GM12878 (cell line): ENCODE measurements around the gene ZNF106.

Experiments used
- JUNB ChIP-seq: IDR thresholded peaks from 2 replicates; pipeline ENCODE4 v1.6.1; 2016; ENCODE audit warnings: antibody characterized with exemption, mild to moderate bottlenecking
- JUND ChIP-seq: IDR thresholded peaks from 2 replicates; pipeline ENCODE4 v1.6.1; 2012; ENCODE audit warnings: low read depth, mild to moderate bottlenecking, low read length, improper control_type of control experiment, moderate library complexity
- MTA3 ChIP-seq: IDR thresholded peaks from 2 replicates; pipeline ENCODE4 v1.6.1; 2012; ENCODE audit warnings: low read length, inconsistent platforms, borderline replicate concordance
- NFIC ChIP-seq: IDR thresholded peaks from 2 replicates; pipeline ENCODE4 v1.6.1; 2012; ENCODE audit warnings: low read depth, mild to moderate bottlenecking, inconsistent platforms, low read length, moderate library complexity
- NFXL1 ChIP-seq: fragments of 450-650 bp; IDR thresholded peaks from 2 replicates; pipeline ENCODE4 v1.6.1; 2017; ENCODE audit warnings: antibody characterized with exemption, mild to moderate bottlenecking, borderline replicate concordance
- NR2C2 ChIP-seq: IDR thresholded peaks from 2 replicates; pipeline ENCODE4 v1.6.1; 2011; ENCODE audit warnings: borderline replicate concordance, low read depth; ENCODE audit not compliant: control insufficient read depth, insufficient read length
- RCOR1 ChIP-seq: conservative IDR thresholded peaks from 2 replicates; pipeline ENCODE4 v1.6.1; 2012; ENCODE audit warnings: low read depth, low read length, improper control_type of control experiment
- SP1 ChIP-seq: IDR thresholded peaks from one replicate; pipeline ENCODE4 v1.6.1; 2011; ENCODE audit warnings: low read depth, low read length
- ZNF217 ChIP-seq: fragments of 450-650 bp; IDR thresholded peaks from 2 replicates; pipeline ENCODE4 v1.6.1; 2017; ENCODE audit warnings: antibody characterized with exemption, mild to moderate bottlenecking
- ZNF384 ChIP-seq: IDR thresholded peaks from 2 replicates; pipeline ENCODE4 v1.6.1; 2012; ENCODE audit warnings: low read depth, mild to moderate bottlenecking, low read length, improper control_type of control experiment, borderline replicate concordance
- TF ChIP-seq, protein P1 (sequence below), 3 experiments: IDR thresholded peaks in 2 of 3; conservative IDR thresholded peaks in 1 of 3; 2 replicates each; pipeline ENCODE4 v1.5.1; 2011; ENCODE audit warnings: low read depth in 3 of 3, low read length in 3 of 3, mild to moderate bottlenecking in 3 of 3, control low read depth in 2 of 3, moderate library complexity in 2 of 3, inconsistent platforms in 1 of 3, mixed read lengths in 1 of 3; ENCODE audit not compliant: control insufficient read depth in 2 of 3, insufficient read depth in 1 of 3; ENCODE audit errors: extremely low read depth in 1 of 3
- TF ChIP-seq, protein P2 (sequence below): fragments of 450-650 bp; IDR thresholded peaks from 2 replicates; pipeline ENCODE4 v1.6.1; 2014; ENCODE audit warnings: mild to moderate bottlenecking
- TF ChIP-seq, protein P3 (sequence below): fragments of 450-650 bp; IDR thresholded peaks from 2 replicates; pipeline ENCODE4 v1.6.1; 2017; ENCODE audit warnings: mild to moderate bottlenecking

DNA sequence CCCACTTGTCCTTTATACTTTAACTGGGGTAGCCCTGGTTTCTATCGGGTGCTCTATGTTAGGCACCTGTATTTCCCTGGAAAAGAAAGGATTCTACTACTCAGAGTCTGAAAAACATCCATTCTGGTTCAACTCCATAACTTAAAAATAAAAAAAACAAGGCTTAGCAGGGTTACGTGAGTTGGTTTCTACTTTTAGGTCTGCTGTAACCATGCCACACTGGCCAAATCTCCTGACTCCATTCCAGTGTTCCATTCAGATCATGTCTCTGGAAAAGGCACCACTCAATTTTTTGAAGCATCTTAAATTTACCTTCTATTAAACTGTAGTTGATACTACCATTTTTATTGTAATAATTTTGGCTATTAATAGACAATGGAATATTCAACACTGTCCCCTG lies 69.6 kb downstream of the ZNF106 start:
- no peak for TF ChIP-seq RCOR1
- TF ChIP-seq MTA3 = no peak
- TF ChIP-seq ZNF384 = no peak
- TF ChIP-seq, protein P1, sequence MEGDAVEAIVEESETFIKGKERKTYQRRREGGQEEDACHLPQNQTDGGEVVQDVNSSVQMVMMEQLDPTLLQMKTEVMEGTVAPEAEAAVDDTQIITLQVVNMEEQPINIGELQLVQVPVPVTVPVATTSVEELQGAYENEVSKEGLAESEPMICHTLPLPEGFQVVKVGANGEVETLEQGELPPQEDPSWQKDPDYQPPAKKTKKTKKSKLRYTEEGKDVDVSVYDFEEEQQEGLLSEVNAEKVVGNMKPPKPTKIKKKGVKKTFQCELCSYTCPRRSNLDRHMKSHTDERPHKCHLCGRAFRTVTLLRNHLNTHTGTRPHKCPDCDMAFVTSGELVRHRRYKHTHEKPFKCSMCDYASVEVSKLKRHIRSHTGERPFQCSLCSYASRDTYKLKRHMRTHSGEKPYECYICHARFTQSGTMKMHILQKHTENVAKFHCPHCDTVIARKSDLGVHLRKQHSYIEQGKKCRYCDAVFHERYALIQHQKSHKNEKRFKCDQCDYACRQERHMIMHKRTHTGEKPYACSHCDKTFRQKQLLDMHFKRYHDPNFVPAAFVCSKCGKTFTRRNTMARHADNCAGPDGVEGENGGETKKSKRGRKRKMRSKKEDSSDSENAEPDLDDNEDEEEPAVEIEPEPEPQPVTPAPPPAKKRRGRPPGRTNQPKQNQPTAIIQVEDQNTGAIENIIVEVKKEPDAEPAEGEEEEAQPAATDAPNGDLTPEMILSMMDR (IDR thresholded peaks at IDR 0.05 in 2 of 3, conservative IDR thresholded peaks at IDR 0.05 in 1 of 3; ENCODE audit: control insufficient read depth in 2 of 3, extremely low read depth in 1 of 3, insufficient read depth in 1 of 3, low read depth in 3 of 3, low read length in 3 of 3) = no peak
- TF ChIP-seq ZNF217 = no peak
- no peak for TF ChIP-seq SP1
- no peak for TF ChIP-seq JUNB
- no peak for TF ChIP-seq NFXL1
- no peak for TF ChIP-seq NFIC
- TF ChIP-seq, protein P2, sequence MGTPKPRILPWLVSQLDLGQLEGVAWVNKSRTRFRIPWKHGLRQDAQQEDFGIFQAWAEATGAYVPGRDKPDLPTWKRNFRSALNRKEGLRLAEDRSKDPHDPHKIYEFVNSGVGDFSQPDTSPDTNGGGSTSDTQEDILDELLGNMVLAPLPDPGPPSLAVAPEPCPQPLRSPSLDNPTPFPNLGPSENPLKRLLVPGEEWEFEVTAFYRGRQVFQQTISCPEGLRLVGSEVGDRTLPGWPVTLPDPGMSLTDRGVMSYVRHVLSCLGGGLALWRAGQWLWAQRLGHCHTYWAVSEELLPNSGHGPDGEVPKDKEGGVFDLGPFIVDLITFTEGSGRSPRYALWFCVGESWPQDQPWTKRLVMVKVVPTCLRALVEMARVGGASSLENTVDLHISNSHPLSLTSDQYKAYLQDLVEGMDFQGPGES = no peak
- TF ChIP-seq JUND = no peak
- TF ChIP-seq, protein P3, sequence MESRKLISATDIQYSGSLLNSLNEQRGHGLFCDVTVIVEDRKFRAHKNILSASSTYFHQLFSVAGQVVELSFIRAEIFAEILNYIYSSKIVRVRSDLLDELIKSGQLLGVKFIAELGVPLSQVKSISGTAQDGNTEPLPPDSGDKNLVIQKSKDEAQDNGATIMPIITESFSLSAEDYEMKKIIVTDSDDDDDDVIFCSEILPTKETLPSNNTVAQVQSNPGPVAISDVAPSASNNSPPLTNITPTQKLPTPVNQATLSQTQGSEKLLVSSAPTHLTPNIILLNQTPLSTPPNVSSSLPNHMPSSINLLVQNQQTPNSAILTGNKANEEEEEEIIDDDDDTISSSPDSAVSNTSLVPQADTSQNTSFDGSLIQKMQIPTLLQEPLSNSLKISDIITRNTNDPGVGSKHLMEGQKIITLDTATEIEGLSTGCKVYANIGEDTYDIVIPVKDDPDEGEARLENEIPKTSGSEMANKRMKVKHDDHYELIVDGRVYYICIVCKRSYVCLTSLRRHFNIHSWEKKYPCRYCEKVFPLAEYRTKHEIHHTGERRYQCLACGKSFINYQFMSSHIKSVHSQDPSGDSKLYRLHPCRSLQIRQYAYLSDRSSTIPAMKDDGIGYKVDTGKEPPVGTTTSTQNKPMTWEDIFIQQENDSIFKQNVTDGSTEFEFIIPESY = no peak
- TF ChIP-seq NR2C2 = no peak
